Activated T-cell treated with anti-CD3 and anti-CD28 coated beads, Interleukin-2, amount 50 U/mL, for 24 hours (primary cell): Measurements from ENCODE around the gene NUAK1.
"Not testable (repeated sequence)": the region's sequence is repeated elsewhere in the genome, so short reads cannot be mapped to it uniquely, and the experiment has no call there.

ENCODE experiments used
- DNase-seq: peaks from one replicate; pipeline ENCODE4 v3.0.0-alpha.2; 2020
- H3K27ac Mint-ChIP-seq: 2 replicates; pipeline ENCODE4 v1.8.0; 2020; ENCODE audit warnings: mild to moderate bottlenecking, mixed read lengths
- H3K27me3 Mint-ChIP-seq: 2 replicates; pipeline ENCODE4 v1.8.0; 2020; ENCODE audit warnings: mixed read lengths
- H3K36me3 Mint-ChIP-seq: 2 replicates; pipeline ENCODE4 v1.8.0; 2020; ENCODE audit warnings: low read depth, mixed read lengths
- H3K4me1 Mint-ChIP-seq: 2 replicates; pipeline ENCODE4 v1.8.0; 2020; ENCODE audit warnings: low read depth, mixed read lengths
- H3K4me3 Mint-ChIP-seq: 2 replicates; pipeline ENCODE4 v1.8.0; 2020; ENCODE audit warnings: mild to moderate bottlenecking, moderate library complexity, mixed read lengths
- H3K9me3 Mint-ChIP-seq: 2 replicates; pipeline ENCODE4 v1.8.0; 2020; ENCODE audit warnings: mixed read lengths

Gene NUAK1

GRCh38 chr12:106161491-106161890, 22.7 kb upstream of the NUAK1 start:
- H3K27me3 Mint-ChIP-seq: peaks cover 47% of the 10 kb centered on the region

GRCh38 chr12:106160915-106161314, 22.2 kb upstream of the NUAK1 start:
- no peaks in the 10 kb centered on the region for H3K36me3 Mint-ChIP-seq
- no peaks in the 10 kb centered on the region for H3K9me3 Mint-ChIP-seq
- no peak for DNase-seq
- H3K4me3 Mint-ChIP-seq: no peak overlapping the region
- H3K27ac Mint-ChIP-seq: no peak overlapping the region
- H3K27me3 Mint-ChIP-seq: peaks cover 42% of the 10 kb centered on the region
- H3K4me1 Mint-ChIP-seq: no peaks in the 10 kb centered on the region

More at GRCh38 chr12:106161491-106161890, 22.7 kb upstream of the NUAK1 start:
- H3K36me3 Mint-ChIP-seq: no peaks in the 10 kb centered on the region
- no peak overlapping the region for H3K27ac Mint-ChIP-seq
- DNase-seq: no peak
- no peaks in the 10 kb centered on the region for H3K4me1 Mint-ChIP-seq
- no peak overlapping the region for H3K4me3 Mint-ChIP-seq
- no peaks in the 10 kb centered on the region for H3K9me3 Mint-ChIP-seq

GRCh38 chr12:106157802-106158201, 19.0 kb upstream of the NUAK1 start:
- Mint-ChIP-seq H3K27ac (no peak overlapping the region), H3K36me3 (no peaks in the 10 kb centered on the region), H3K27me3 (peaks cover 26% of the 10 kb centered on the region), H3K4me3 (no peak overlapping the region), H3K9me3 (no peaks in the 10 kb centered on the region), H3K4me1 (no peaks in the 10 kb centered on the region)
- no peak for DNase-seq

GRCh38 chr12:106154751-106155273, 16.1 kb upstream of the NUAK1 start:
- no peaks in the 10 kb centered on the region for H3K36me3 Mint-ChIP-seq
- H3K4me3 Mint-ChIP-seq: no peak overlapping the region
- no peak overlapping the region for H3K27ac Mint-ChIP-seq
- peaks cover 14% of the 10 kb centered on the region for H3K27me3 Mint-ChIP-seq
- no peak for DNase-seq
- no peaks in the 10 kb centered on the region for H3K9me3 Mint-ChIP-seq
- H3K4me1 Mint-ChIP-seq: no peaks in the 10 kb centered on the region

- no peak for DNase-seq
- H3K27me3 Mint-ChIP-seq: peaks cover 17% of the 10 kb centered on the region
- no peaks in the 10 kb centered on the region for H3K36me3 Mint-ChIP-seq
- no peaks in the 10 kb centered on the region for H3K4me1 Mint-ChIP-seq
- no peak overlapping the region for H3K4me3 Mint-ChIP-seq
- H3K27ac Mint-ChIP-seq: no peak overlapping the region
- no peaks in the 10 kb centered on the region for H3K9me3 Mint-ChIP-seq
Observed at GRCh38 chr12:106152334-106152733, 13.6 kb upstream of the NUAK1 start.

- H3K36me3 Mint-ChIP-seq: no peaks in the 10 kb centered on the region
- no peak overlapping the region for H3K27ac Mint-ChIP-seq
- H3K4me3 Mint-ChIP-seq: no peak overlapping the region
- H3K4me1 Mint-ChIP-seq: no peaks in the 10 kb centered on the region
- H3K9me3 Mint-ChIP-seq: no peaks in the 10 kb centered on the region
- DNase-seq: no peak
- H3K27me3 Mint-ChIP-seq: peaks cover 29% of the 10 kb centered on the region
Observed at GRCh38 chr12:106150555-106150954, 11.8 kb upstream of the NUAK1 start.

- Mint-ChIP-seq H3K27ac (no peak overlapping the region), H3K4me3 (no peak overlapping the region), H3K36me3 (no peaks in the 10 kb centered on the region), H3K27me3 (peaks cover 40% of the 10 kb centered on the region), H3K9me3 (no peaks in the 10 kb centered on the region), H3K4me1 (no peaks in the 10 kb centered on the region)
- DNase-seq: no peak
Observed at GRCh38 chr12:106149096-106149784, 10.5 kb upstream of the NUAK1 start.

- Mint-ChIP-seq H3K9me3 (no peaks in the 10 kb centered on the region), H3K36me3 (no peaks in the 10 kb centered on the region), H3K27me3 (peaks cover 47% of the 10 kb centered on the region), H3K4me3 (no peak overlapping the region), H3K27ac (no peak overlapping the region), H3K4me1 (no peaks in the 10 kb centered on the region)
- no peak for DNase-seq
Observed at GRCh38 chr12:106147956-106148355, 9.2 kb upstream of the NUAK1 start.

GRCh38 chr12:106146987-106147386, 8.2 kb upstream of the NUAK1 start:
- H3K27me3 Mint-ChIP-seq: peaks cover 48% of the 10 kb centered on the region
- H3K27ac Mint-ChIP-seq: no peak overlapping the region
- no peak for DNase-seq
- H3K4me3 Mint-ChIP-seq: no peak overlapping the region
- no peaks in the 10 kb centered on the region for H3K36me3 Mint-ChIP-seq
- no peaks in the 10 kb centered on the region for H3K4me1 Mint-ChIP-seq
- H3K9me3 Mint-ChIP-seq: no peaks in the 10 kb centered on the region

GRCh38 chr12:106145539-106146447, 7.0 kb upstream of the NUAK1 start:
- DNase-seq: no peak
- Mint-ChIP-seq H3K9me3 (no peaks in the 10 kb centered on the region), H3K27ac (no peak overlapping the region), H3K4me3 (no peak overlapping the region), H3K4me1 (no peaks in the 10 kb centered on the region), H3K27me3 (peaks cover 54% of the 10 kb centered on the region), H3K36me3 (no peaks in the 10 kb centered on the region)

- H3K36me3 Mint-ChIP-seq: no peaks in the 10 kb centered on the region
- no peak for DNase-seq
- peaks cover 64% of the 10 kb centered on the region for H3K27me3 Mint-ChIP-seq
- H3K9me3 Mint-ChIP-seq: no peaks in the 10 kb centered on the region
- no peak overlapping the region for H3K27ac Mint-ChIP-seq
- peaks cover 2% of the 10 kb centered on the region for H3K4me1 Mint-ChIP-seq
- no peak overlapping the region for H3K4me3 Mint-ChIP-seq
Observed at GRCh38 chr12:106144847-106145246, 6.1 kb upstream of the NUAK1 start.

- Mint-ChIP-seq H3K27me3 (peaks cover 69% of the 10 kb centered on the region), H3K4me3 (no peak overlapping the region), H3K36me3 (no peaks in the 10 kb centered on the region), H3K4me1 (peaks cover 7% of the 10 kb centered on the region), H3K27ac (no peak overlapping the region), H3K9me3 (no peaks in the 10 kb centered on the region)
- DNase-seq: no peak
Observed at GRCh38 chr12:106142591-106143261, 4.0 kb upstream of the NUAK1 start.

GRCh38 chr12:106141920-106142319, 3.2 kb upstream of the NUAK1 start:
- not testable (repeated sequence) for DNase-seq, H3K4me3 Mint-ChIP-seq, H3K36me3 Mint-ChIP-seq, H3K4me1 Mint-ChIP-seq, H3K9me3 Mint-ChIP-seq, H3K27ac Mint-ChIP-seq
- peaks cover 74% of the 10 kb centered on the region for H3K27me3 Mint-ChIP-seq

GRCh38 chr12:106141452-106141851, 2.7 kb upstream of the NUAK1 start:
- no peak overlapping the region for H3K4me3 Mint-ChIP-seq
- H3K4me1 Mint-ChIP-seq: peaks cover 9% of the 10 kb centered on the region
- H3K27ac Mint-ChIP-seq: no peak overlapping the region
- H3K27me3 Mint-ChIP-seq: peaks cover 76% of the 10 kb centered on the region
- H3K36me3 Mint-ChIP-seq: no peaks in the 10 kb centered on the region
- DNase-seq: no peak
- no peaks in the 10 kb centered on the region for H3K9me3 Mint-ChIP-seq
